ENCODE data around the gene COPS9.

The COPS9 gene

DNA sequence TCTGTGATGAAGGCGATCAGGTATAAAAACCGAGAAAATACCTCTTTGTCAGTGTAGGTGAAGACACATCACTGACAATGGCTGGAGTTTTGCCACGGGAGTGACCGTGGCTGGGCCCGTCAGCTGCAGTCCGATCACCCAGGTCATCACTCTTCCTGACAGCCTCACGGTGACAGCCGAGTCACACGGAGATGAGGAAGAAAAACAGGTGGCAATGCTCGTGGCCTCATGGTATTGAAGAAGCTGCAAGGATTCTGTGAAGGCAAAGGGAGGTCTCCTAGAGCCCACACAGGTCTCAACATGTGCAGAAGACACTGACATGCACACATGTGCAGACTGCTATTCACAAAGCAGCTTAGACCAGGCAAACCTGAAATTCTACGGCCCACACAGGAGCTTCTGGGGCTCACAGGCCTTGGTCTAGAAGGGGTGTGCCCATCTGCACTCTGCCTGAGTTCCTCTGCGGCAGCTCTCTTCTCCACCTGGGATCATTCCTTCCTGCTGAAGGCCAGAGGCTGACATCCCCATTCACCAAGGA lies 7.4 kb downstream of the COPS9 start:
- Histone ChIP-seq H3K9me3 (ENCODE audit: control insufficient read depth, low read length) (no peaks in the 10 kb centered on the region), H3K4me1 (ENCODE audit: control insufficient read depth, insufficient read depth, low read length) (no peaks in the 10 kb centered on the region), H3K36me3 (ENCODE audit: control insufficient read depth, insufficient read depth, low read length) (peaks cover 4% of the 10 kb centered on the region), H3K4me3 (ENCODE audit: low read length) (no peak overlapping the region), H3K9ac (ENCODE audit: low read length) (no peak overlapping the region), H3K27me3 (ENCODE audit: control insufficient read depth, insufficient read depth, low read length) (no peaks in the 10 kb centered on the region)

DNA sequence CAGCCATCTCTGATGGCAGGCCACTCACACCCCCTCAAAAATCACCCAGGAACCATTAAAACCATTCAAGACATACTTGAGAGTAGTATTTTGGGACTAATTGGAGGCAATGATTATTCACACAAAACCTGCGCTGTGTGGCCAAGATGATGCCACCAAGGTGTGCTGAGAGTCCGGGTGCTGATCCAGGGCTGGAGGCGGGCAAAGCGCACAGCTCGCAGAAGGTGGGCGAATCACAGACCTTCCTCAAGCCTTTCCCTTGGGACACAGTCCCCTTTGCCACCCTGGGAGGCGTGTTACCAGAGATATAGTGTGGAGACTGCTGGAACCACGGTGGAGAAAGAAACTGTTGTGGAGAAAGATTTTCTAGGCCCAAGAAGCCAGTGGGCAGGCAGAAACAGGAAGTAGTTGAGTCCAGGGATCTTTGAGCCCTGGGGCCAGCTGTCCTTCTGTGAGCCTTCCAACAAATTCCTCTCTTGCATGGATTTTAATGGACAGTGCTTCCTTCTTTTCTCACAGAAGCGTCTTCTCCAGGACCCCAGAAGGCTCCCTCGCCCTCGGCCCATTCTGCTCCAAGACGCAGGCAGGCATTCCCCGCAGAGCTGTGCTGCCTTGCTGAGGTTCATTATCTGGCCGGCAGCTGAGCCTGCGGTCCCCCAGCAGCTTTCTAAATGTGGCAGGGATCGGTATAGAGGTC lies 8.0 kb downstream of the COPS9 start:
- Histone ChIP-seq H3K9ac (ENCODE audit: low read length) (no peak overlapping the region), H3K27me3 (ENCODE audit: control insufficient read depth, insufficient read depth, low read length) (no peaks in the 10 kb centered on the region), H3K4me3 (ENCODE audit: low read length) (no peak overlapping the region), H3K9me3 (ENCODE audit: control insufficient read depth, low read length) (no peaks in the 10 kb centered on the region), H3K36me3 (ENCODE audit: control insufficient read depth, insufficient read depth, low read length) (peaks cover 4% of the 10 kb centered on the region), H3K4me1 (ENCODE audit: control insufficient read depth, insufficient read depth, low read length) (no peaks in the 10 kb centered on the region)

DNA sequence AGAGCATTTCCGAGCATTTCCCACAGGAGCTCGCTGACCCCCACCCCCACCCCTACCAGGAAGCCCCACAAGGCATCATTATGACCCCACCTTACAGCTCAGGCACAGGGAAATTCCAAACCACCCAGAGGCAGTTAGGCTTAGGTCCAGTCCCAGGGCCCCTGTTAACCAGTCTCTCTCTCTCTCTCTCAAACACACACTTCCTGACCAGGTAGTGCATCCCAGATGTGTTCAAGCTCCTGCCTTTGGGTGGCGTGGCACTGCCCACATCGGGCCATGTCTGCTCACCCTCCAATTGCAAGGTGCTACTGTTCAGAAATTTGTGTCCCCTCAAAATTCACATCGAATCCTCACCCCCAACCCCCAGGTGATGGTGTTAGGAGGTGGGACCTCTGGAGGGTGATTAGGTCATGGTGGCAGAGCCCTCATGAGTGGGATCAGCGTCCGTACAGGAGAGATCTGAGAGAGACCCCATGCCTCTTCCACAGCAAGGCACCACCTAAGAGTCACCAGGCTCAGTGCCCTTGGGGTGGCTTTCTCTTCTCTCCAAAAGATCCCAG lies 8.8 kb downstream of the COPS9 start:
- H3K36me3 ChIP-seq (ENCODE audit: control insufficient read depth, insufficient read depth, low read length): peaks cover 4% of the 10 kb centered on the region

DNA sequence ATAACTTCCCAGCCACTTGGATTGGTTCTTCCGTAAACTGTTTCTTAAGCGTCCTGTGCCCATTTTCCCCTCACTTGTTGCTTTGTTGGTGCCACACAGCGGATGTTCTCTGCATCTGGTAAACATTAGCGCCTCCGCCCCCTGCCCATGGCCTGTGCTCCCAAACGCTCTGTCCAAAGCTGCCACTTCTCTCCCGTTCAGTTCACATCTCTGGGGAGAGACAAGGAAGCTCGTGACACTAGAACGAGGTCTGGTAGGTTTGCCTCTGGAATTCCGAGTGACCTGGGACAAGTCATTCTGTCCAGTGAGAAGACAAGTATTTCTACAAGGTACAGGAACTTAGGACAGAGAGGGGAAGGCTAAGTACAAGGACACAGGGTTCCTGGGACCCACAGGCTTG lies 9.4 kb downstream of the COPS9 start:
- Histone ChIP-seq H3K9me3 (ENCODE audit: control insufficient read depth, low read length) (no peaks in the 10 kb centered on the region), H3K4me3 (ENCODE audit: low read length) (no peak overlapping the region), H3K27me3 (ENCODE audit: control insufficient read depth, insufficient read depth, low read length) (no peaks in the 10 kb centered on the region), H3K36me3 (ENCODE audit: control insufficient read depth, insufficient read depth, low read length) (peaks cover 4% of the 10 kb centered on the region), H3K4me1 (ENCODE audit: control insufficient read depth, insufficient read depth, low read length) (no peaks in the 10 kb centered on the region), H3K9ac (ENCODE audit: low read length) (no peak overlapping the region)

More for the DNA sequence above, 8.8 kb downstream of the COPS9 start:
- H3K27me3 ChIP-seq (ENCODE audit: control insufficient read depth, insufficient read depth, low read length): no peaks in the 10 kb centered on the region
- no peak overlapping the region for H3K4me3 ChIP-seq (ENCODE audit: low read length)
- no peaks in the 10 kb centered on the region for H3K4me1 ChIP-seq (ENCODE audit: control insufficient read depth, insufficient read depth, low read length)
- no peak overlapping the region for H3K9ac ChIP-seq (ENCODE audit: low read length)
- no peaks in the 10 kb centered on the region for H3K9me3 ChIP-seq (ENCODE audit: control insufficient read depth, low read length)

DNA sequence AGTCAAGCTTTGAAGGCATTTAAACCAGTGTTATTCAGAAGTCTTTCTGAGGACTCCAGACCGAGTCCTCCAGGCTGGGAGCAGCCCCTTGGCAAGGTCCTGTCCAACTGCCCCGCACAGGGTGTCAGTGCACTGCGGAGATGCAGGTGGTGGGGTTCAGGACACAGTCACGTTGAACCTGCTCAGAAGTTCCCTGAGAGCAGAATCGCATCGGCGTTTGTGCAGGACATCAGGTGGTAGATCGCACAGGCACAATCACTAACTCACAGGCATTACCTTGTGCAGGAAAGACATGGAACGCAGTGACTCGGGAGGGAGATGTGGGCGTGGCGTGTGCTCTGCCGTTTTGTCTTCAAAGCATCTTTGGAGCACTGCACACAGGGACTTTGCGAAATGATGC lies 10.4 kb downstream of the COPS9 start:
- H3K4me3 ChIP-seq (ENCODE audit: low read length): no peak overlapping the region
- H3K27me3 ChIP-seq (ENCODE audit: control insufficient read depth, insufficient read depth, low read length): no peaks in the 10 kb centered on the region
- H3K36me3 ChIP-seq (ENCODE audit: control insufficient read depth, insufficient read depth, low read length): no peaks in the 10 kb centered on the region
- H3K9ac ChIP-seq (ENCODE audit: low read length): no peak overlapping the region
- no peaks in the 10 kb centered on the region for H3K9me3 ChIP-seq (ENCODE audit: control insufficient read depth, low read length)
- no peaks in the 10 kb centered on the region for H3K4me1 ChIP-seq (ENCODE audit: control insufficient read depth, insufficient read depth, low read length)

DNA sequence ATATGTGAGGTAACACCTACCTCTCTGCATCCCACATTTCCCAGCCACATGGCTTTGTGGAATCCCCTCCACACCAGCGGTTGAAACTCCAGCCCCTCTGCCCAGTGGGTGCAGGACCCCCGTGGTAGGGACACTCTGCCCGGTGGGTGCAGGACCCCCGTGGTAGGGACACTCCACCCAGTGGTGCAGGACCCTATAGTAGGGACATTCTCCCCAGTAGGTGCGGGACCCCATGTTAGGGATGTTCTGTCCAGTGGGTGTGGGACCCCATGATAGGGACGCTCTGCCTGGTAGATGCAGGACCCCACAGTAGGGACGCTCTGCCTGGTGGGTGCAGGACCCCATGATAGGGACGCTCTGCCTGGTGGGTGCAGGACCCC lies 11.5 kb downstream of the COPS9 start:
- Histone ChIP-seq H3K36me3 (ENCODE audit: control insufficient read depth, insufficient read depth, low read length) (no peaks in the 10 kb centered on the region), H3K4me3 (ENCODE audit: low read length) (no peak overlapping the region), H3K9me3 (ENCODE audit: control insufficient read depth, low read length) (no peaks in the 10 kb centered on the region), H3K9ac (ENCODE audit: low read length) (no peak overlapping the region), H3K27me3 (ENCODE audit: control insufficient read depth, insufficient read depth, low read length) (no peaks in the 10 kb centered on the region), H3K4me1 (ENCODE audit: control insufficient read depth, insufficient read depth, low read length) (no peaks in the 10 kb centered on the region)

DNA sequence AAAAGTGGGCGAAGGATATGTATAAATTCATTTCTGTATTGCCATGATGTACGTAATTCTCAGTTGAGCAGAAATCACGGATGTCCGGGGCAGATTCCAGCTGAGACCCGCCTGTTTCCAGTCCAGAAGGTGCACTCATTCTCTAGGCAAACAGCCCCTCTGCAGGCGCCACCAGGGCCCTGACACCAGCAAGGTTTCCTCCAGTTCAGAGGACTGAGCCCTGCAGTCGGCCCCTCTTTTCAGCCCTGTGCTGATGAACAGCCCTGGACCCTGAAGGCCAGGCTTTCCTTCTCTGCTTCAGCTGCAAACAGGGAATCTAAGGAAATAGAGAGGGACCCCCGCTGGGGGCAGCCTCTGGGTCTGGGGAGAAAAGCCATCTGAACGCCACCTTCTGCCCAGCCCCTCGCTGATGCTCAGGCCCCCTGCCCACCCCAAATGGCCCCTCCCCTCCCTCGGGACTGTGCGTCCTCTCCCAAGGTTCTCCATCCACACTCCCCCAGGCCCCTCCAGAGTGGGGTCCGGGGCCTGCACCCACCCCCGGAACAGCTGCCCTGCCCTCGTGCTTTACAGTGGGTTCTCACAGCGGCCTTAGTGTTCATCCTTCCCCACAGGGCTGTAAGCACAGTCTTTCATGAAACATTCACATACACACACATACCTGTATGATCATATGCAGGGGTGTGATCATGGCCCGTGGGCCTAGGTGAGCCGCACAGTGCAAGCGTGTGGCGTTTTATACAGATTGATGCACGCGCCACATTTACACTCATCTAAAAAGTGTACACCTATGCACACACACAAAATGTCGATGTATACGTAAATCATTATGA lies 12.1 kb downstream of the COPS9 start:
- Histone ChIP-seq H3K27me3 (ENCODE audit: control insufficient read depth, insufficient read depth, low read length) (no peaks in the 10 kb centered on the region), H3K36me3 (ENCODE audit: control insufficient read depth, insufficient read depth, low read length) (no peaks in the 10 kb centered on the region), H3K4me1 (ENCODE audit: control insufficient read depth, insufficient read depth, low read length) (no peaks in the 10 kb centered on the region), H3K4me3 (ENCODE audit: low read length) (no peak overlapping the region), H3K9me3 (ENCODE audit: control insufficient read depth, low read length) (no peaks in the 10 kb centered on the region), H3K9ac (ENCODE audit: low read length) (no peak overlapping the region)

DNA sequence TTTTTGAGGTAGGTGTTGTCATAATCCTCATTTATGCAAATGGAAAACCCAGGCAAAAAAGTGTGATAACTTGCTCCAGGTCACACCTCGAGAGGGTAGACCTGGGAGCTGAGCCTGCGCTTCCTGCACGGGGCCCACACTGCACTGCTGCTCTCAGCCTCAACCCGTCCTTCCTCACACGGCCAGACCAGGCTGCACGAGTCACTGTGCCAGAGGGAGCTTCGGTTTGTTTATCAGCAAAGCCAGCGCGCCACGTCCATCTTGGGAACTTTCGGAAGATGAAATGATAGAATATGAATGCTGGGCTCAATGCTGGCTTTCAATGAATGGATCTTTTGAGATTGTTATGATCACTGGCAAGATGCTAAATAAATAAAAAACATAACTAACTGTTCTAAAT lies 14.4 kb downstream of the COPS9 start:
- Histone ChIP-seq H3K9ac (ENCODE audit: low read length) (no peak overlapping the region), H3K4me1 (ENCODE audit: control insufficient read depth, insufficient read depth, low read length) (no peaks in the 10 kb centered on the region), H3K36me3 (ENCODE audit: control insufficient read depth, insufficient read depth, low read length) (no peaks in the 10 kb centered on the region), H3K27me3 (ENCODE audit: control insufficient read depth, insufficient read depth, low read length) (no peaks in the 10 kb centered on the region), H3K9me3 (ENCODE audit: control insufficient read depth, low read length) (no peaks in the 10 kb centered on the region), H3K4me3 (ENCODE audit: low read length) (no peak overlapping the region)

DNA sequence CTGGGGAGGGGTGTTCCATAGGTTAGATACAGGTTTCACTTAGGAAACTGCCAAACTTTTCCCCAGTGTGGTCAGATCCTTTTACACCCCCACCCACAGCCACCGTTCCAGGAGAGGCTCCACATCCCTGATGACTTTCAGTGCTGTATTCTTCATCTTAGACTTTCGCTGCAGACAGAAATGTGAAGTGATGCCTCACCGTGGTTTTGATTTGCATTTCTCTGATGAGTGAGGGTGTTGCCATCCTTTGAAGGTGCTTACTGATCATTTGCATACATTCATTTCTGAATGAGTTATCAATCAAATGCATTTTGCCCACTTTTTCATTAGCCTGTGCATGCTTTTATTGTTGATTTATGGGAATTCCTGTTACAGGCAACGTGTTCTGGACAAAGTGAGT lies 14.9 kb downstream of the COPS9 start:
- Histone ChIP-seq H3K36me3 (ENCODE audit: control insufficient read depth, insufficient read depth, low read length) (no peaks in the 10 kb centered on the region), H3K4me3 (ENCODE audit: low read length) (no peak overlapping the region), H3K9me3 (ENCODE audit: control insufficient read depth, low read length) (no peaks in the 10 kb centered on the region)

DNA sequence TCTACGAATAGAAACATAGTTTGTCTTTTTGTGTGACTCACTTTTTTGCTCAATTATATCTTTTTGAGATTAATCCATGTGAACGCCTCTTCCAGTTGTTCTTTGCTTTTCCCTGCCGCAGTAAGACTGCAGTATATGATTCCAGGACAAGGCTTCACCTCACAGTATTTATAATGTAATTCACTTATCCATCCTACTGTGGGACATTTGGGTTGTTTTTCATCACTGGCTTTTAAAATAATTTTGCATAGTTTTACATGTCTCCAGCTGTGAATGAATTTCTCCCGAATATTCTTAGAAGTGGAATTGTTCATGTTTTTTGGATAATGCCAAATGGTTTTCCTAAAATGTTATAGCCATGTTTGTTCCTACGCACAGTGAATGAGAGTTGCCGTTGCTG lies 21.9 kb downstream of the COPS9 start:
- no peaks in the 10 kb centered on the region for H3K4me1 ChIP-seq (ENCODE audit: control insufficient read depth, insufficient read depth, low read length)
- H3K4me3 ChIP-seq (ENCODE audit: low read length): no peak overlapping the region
- no peak overlapping the region for H3K9ac ChIP-seq (ENCODE audit: low read length)
- no peaks in the 10 kb centered on the region for H3K36me3 ChIP-seq (ENCODE audit: control insufficient read depth, insufficient read depth, low read length)
- H3K27me3 ChIP-seq (ENCODE audit: control insufficient read depth, insufficient read depth, low read length): peaks cover 5% of the 10 kb centered on the region
- no peaks in the 10 kb centered on the region for H3K9me3 ChIP-seq (ENCODE audit: control insufficient read depth, low read length)

More for the DNA sequence above, 14.9 kb downstream of the COPS9 start:
- H3K4me1 ChIP-seq (ENCODE audit: control insufficient read depth, insufficient read depth, low read length): no peaks in the 10 kb centered on the region
- no peak overlapping the region for H3K9ac ChIP-seq (ENCODE audit: low read length)
- H3K27me3 ChIP-seq (ENCODE audit: control insufficient read depth, insufficient read depth, low read length): no peaks in the 10 kb centered on the region

DNA sequence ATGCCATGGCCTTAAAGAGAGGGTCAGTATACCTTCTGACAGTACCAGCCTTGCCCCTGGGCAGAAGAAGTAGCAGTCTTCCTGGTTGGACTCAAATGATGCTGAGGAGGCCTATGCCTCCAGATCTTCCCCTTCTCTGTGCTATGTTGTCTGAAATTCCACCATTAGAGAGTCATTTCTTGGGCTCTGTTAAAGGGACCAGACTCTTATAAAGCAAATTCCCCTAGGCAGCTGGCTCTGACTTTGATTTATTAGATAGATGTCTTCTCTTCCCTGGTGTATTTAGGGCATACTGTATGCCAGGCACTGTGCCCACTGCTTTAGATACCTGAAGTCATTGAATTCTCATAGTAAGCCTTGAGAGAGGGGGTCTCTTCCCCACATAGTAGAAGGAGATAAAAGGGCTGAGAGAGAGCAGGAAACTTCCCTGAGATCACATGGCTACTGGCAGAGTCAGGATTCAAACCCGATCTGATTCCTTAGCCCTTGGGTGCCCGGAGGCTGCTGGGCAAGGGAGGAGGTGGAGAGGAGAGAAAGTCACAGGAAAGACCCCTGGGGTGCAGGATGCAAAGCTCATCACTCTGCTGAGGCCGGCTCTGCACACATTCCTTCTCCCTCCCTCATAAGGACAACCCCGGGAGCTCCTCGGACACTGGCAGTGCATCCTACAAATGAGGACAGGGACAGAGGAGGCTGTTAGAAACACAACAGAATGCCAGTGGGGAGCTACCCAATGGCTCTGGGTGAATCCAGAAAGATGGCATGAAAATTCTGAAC lies 23.0 kb downstream of the COPS9 start:
- no peaks in the 10 kb centered on the region for H3K4me1 ChIP-seq (ENCODE audit: control insufficient read depth, insufficient read depth, low read length)

More for the DNA sequence above, 23.0 kb downstream of the COPS9 start:
- peaks cover 5% of the 10 kb centered on the region for H3K27me3 ChIP-seq (ENCODE audit: control insufficient read depth, insufficient read depth, low read length)
- H3K9me3 ChIP-seq (ENCODE audit: control insufficient read depth, low read length): no peaks in the 10 kb centered on the region
- no peaks in the 10 kb centered on the region for H3K36me3 ChIP-seq (ENCODE audit: control insufficient read depth, insufficient read depth, low read length)
- no peak overlapping the region for H3K4me3 ChIP-seq (ENCODE audit: low read length)
- H3K9ac ChIP-seq (ENCODE audit: low read length): no peak overlapping the region
